ENCODE data around the gene HSD11B2.

GRCh38 chr16:67395105-67395457 lies 35.8 kb upstream of the HSD11B2 start:
- no peak for TF ChIP-seq CTCF (IDR thresholded peaks at IDR 0.05)
- no peak for TF ChIP-seq ZFX (IDR thresholded peaks at IDR 0.05; ENCODE audit: borderline replicate concordance)

Data from 22Rv1 (cell line).